Measurements from ENCODE around the gene HEATR5A. TPM values are rescaled to one million over a fixed set of nuclear protein-coding genes. Genes with fewer than 3 reads are reported as not detected.
"Not testable (repeated sequence)": the region's sequence is repeated elsewhere in the genome, so short reads cannot be mapped to it uniquely, and the experiment has no call there.

HEATR5A gene
- total RNA-seq, 3 donors from 2014 or later (not counting 1 experiment from before 2014, with no cell fraction given), result 12.1 to 23.9 (median 15.1) TPM

- Histone ChIP-seq H3K27ac (ENCODE audit: low read length) (no peak overlapping the region), H3K9me3 (ENCODE audit: control insufficient read depth, insufficient read depth, low read length) (no peaks in the 10 kb centered on the region), H3K36me3 (ENCODE audit: control insufficient read depth, insufficient read depth, low read length) (peaks cover 12% of the 10 kb centered on the region), H3K4me3 (ENCODE audit: low read length) (no peak overlapping the region), H3K27me3 (ENCODE audit: control insufficient read depth, insufficient read depth, low read length) (no peaks in the 10 kb centered on the region), H3K4me1 (ENCODE audit: control insufficient read depth, insufficient read depth, low read length) (no peaks in the 10 kb centered on the region)
- Mint-ChIP-seq H3K4me3 (no peak overlapping the region), H3K27me3 (ENCODE audit: low read depth in 2 of 2) (no peaks in the 10 kb centered on the region), H3K4me1 (no peaks in the 10 kb centered on the region), H3K9me3 (no peaks in the 10 kb centered on the region), H3K36me3 (peaks cover 7% of the 10 kb centered on the region), H3K27ac (no peak overlapping the region)
- no peak for DNase-seq
- no peak for TF ChIP-seq CTCF (IDR thresholded peaks at IDR 0.05)
- intact Hi-C loops (cut with micrococcal nuclease), result no loop called here
- WGBS (ENCODE audit: insufficient coverage), result 97% methylated on average over 5 of the region's 5 CpGs
- ATAC-seq, result no peak
Measured at GRCh38 chr14:31319701-31320100, 100.6 kb downstream of the HEATR5A start.

- no peak for DNase-seq
- Mint-ChIP-seq H3K36me3 (peaks cover 26% of the 10 kb centered on the region), H3K4me3 (no peak overlapping the region), H3K4me1 (no peaks in the 10 kb centered on the region), H3K27ac (no peak overlapping the region), H3K9me3 (no peaks in the 10 kb centered on the region), H3K27me3 (ENCODE audit: low read depth in 2 of 2) (no peaks in the 10 kb centered on the region)
- Histone ChIP-seq H3K4me1 (ENCODE audit: control insufficient read depth, insufficient read depth, low read length) (no peaks in the 10 kb centered on the region), H3K27ac (ENCODE audit: low read length) (no peak overlapping the region), H3K36me3 (ENCODE audit: control insufficient read depth, insufficient read depth, low read length) (peaks cover 17% of the 10 kb centered on the region), H3K9me3 (ENCODE audit: control insufficient read depth, insufficient read depth, low read length) (no peaks in the 10 kb centered on the region), H3K4me3 (ENCODE audit: low read length) (no peak overlapping the region), H3K27me3 (ENCODE audit: control insufficient read depth, insufficient read depth, low read length) (no peaks in the 10 kb centered on the region)
- intact Hi-C loops (cut with micrococcal nuclease), result no loop called here
- TF ChIP-seq CTCF (IDR thresholded peaks at IDR 0.05), result no peak
- no peak for ATAC-seq
- 100% methylated on average over 1 of the region's 1 CpG for WGBS (ENCODE audit: insufficient coverage)
Measured at GRCh38 chr14:31312934-31313333, 107.4 kb downstream of the HEATR5A start.

- H3K9me3 Mint-ChIP-seq; ATAC-seq; DNase-seq; H3K4me3 ChIP-seq (ENCODE audit: low read length); H3K4me3 Mint-ChIP-seq; H3K27me3 Mint-ChIP-seq (ENCODE audit: low read depth in 2 of 2); H3K27ac Mint-ChIP-seq; H3K27me3 ChIP-seq (ENCODE audit: control insufficient read depth, insufficient read depth, low read length); intact Hi-C loops (cut with micrococcal nuclease); H3K4me1 Mint-ChIP-seq; H3K27ac ChIP-seq (ENCODE audit: low read length); H3K4me1 ChIP-seq (ENCODE audit: control insufficient read depth, insufficient read depth, low read length); H3K9me3 ChIP-seq (ENCODE audit: control insufficient read depth, insufficient read depth, low read length): not testable (repeated sequence)
- peaks cover 20% of the 10 kb centered on the region for H3K36me3 Mint-ChIP-seq
- peaks cover 16% of the 10 kb centered on the region for H3K36me3 ChIP-seq (ENCODE audit: control insufficient read depth, insufficient read depth, low read length)
- WGBS (ENCODE audit: insufficient coverage), result 96% methylated on average over 6 of the region's 6 CpGs
Measured at GRCh38 chr14:31312370-31312769, 108.0 kb downstream of the HEATR5A start.

GRCh38 chr14:31307618-31308017 is 112.7 kb downstream of the HEATR5A start:
- Mint-ChIP-seq H3K27me3 (ENCODE audit: low read depth in 2 of 2) (no peaks in the 10 kb centered on the region), H3K4me1 (no peaks in the 10 kb centered on the region), H3K9me3 (no peaks in the 10 kb centered on the region), H3K27ac (no peak overlapping the region), H3K4me3 (no peak overlapping the region), H3K36me3 (peaks cover 16% of the 10 kb centered on the region)
- Histone ChIP-seq H3K4me3 (ENCODE audit: low read length) (no peak overlapping the region), H3K27me3 (ENCODE audit: control insufficient read depth, insufficient read depth, low read length) (no peaks in the 10 kb centered on the region), H3K9me3 (ENCODE audit: control insufficient read depth, insufficient read depth, low read length) (no peaks in the 10 kb centered on the region), H3K36me3 (ENCODE audit: control insufficient read depth, insufficient read depth, low read length) (peaks cover 19% of the 10 kb centered on the region), H3K27ac (ENCODE audit: low read length) (no peak overlapping the region), H3K4me1 (ENCODE audit: control insufficient read depth, insufficient read depth, low read length) (no peaks in the 10 kb centered on the region)
- no peak for ATAC-seq
- DNase-seq, result no peak
- WGBS (ENCODE audit: insufficient coverage), result 98% methylated on average over 3 of the region's 3 CpGs
- intact Hi-C loops (cut with micrococcal nuclease), result no loop called here
- TF ChIP-seq CTCF (IDR thresholded peaks at IDR 0.05), result no peak
